HepG2 (cell line): ENCODE data around the gene PDSS2. TPM values are rescaled to one million over a fixed set of nuclear protein-coding genes. Genes with fewer than 3 reads are reported as not detected.
A peak's percentile ranks its signal among the peaks of the same experiment; 100 is the strongest.

ENCODE experiments used
- AFF4 ChIP-seq: sonication (generic); formaldehyde crosslinking; IDR thresholded peaks from 2 replicates; pipeline ENCODE4 v1.4.0; 2020; ENCODE audit warnings: missing genetic modification reagents
- ARHGAP35 ChIP-seq: sonication (generic); formaldehyde crosslinking; IDR thresholded peaks from 2 replicates; pipeline ENCODE4 v1.9.0; 2022; ENCODE audit warnings: mild to moderate bottlenecking, inconsistent platforms, moderate library complexity, missing genetic modification reagents, borderline replicate concordance
- ARID4A ChIP-seq: sonication (generic); formaldehyde crosslinking; IDR thresholded peaks from 2 replicates; pipeline ENCODE4 v1.5.0; 2020; ENCODE audit warnings: mild to moderate bottlenecking, missing genetic modification reagents, borderline replicate concordance
- CERS6 ChIP-seq: sonication (generic); formaldehyde crosslinking; IDR thresholded peaks from 2 replicates; pipeline ENCODE4 v1.5.0; 2020; ENCODE audit warnings: missing genetic modification reagents
- E2F2 ChIP-seq: sonication (generic); formaldehyde crosslinking; IDR thresholded peaks from 2 replicates; pipeline ENCODE4 v1.4.0; 2020; ENCODE audit warnings: missing genetic modification reagents, borderline replicate concordance
- ELF3 ChIP-seq: IDR thresholded peaks from 2 replicates; pipeline ENCODE4 v1.6.1; 2016; ENCODE audit warnings: missing genetic modification reagents, missing compliant biosample characterization
- MLLT10 ChIP-seq: sonication (generic); formaldehyde crosslinking; IDR thresholded peaks from 2 replicates; pipeline ENCODE4 v1.4.0; 2020; ENCODE audit warnings: missing genetic modification reagents
- MTF1 ChIP-seq: sonication (generic); formaldehyde crosslinking; IDR thresholded peaks from 2 replicates; pipeline ENCODE4 v1.5.0; 2020; ENCODE audit warnings: missing genetic modification reagents
- SOX6 ChIP-seq, 2 experiments: fragments of 450-650 bp in 1 of 2; sonication (generic) in 1 of 2; formaldehyde crosslinking in 1 of 2; IDR thresholded peaks; 2 replicates each; pipeline versions ENCODE4 v1.4.0 to v1.6.1; 2017 to 2020; ENCODE audit warnings: antibody characterized with exemption in 1 of 2, mild to moderate bottlenecking in 1 of 2, missing genetic modification reagents in 1 of 2
- ZBTB7B ChIP-seq: sonication (generic); formaldehyde crosslinking; IDR thresholded peaks from 2 replicates; pipeline ENCODE4 v1.4.0; 2020; ENCODE audit warnings: missing genetic modification reagents
- ZHX1 ChIP-seq: sonication (generic); formaldehyde crosslinking; IDR thresholded peaks from 2 replicates; pipeline ENCODE4 v1.8.1; 2022; ENCODE audit warnings: low read depth, mild to moderate bottlenecking, missing genetic modification reagents
- ZNF670 ChIP-seq: sonication (generic); formaldehyde crosslinking; IDR thresholded peaks from 2 replicates; pipeline ENCODE4 v1.8.0; 2022; ENCODE audit warnings: mild to moderate bottlenecking, missing genetic modification reagents, borderline replicate concordance
- ZNF891 ChIP-seq: sonication (generic); formaldehyde crosslinking; IDR thresholded peaks from 2 replicates; pipeline ENCODE4 v1.5.0; 2020; ENCODE audit warnings: mild to moderate bottlenecking, missing genetic modification reagents
- ZSCAN31 ChIP-seq: sonication (generic); formaldehyde crosslinking; IDR thresholded peaks from 2 replicates; pipeline ENCODE4 v1.5.0; 2020; ENCODE audit warnings: low read depth, mild to moderate bottlenecking, missing genetic modification reagents
- polyA plus RNA-seq, 8 experiments: library from polyadenylated mRNA; depleted of rRNA in 3 of 8; stranded (reverse) in 7 of 8; unstranded in 1 of 8; fragments of >200 nt; fragmentation: Illumina TruSeq in 4 of 8; extraction: Trizol in 4 of 8; gene quantifications; 2 replicates each; pipeline versions ENCODE4 v1.2.1 to v1.2.3, GENCODE V29; 2011 to 2016; ENCODE audit warnings: low read depth in 4 of 8, missing spikeins in 1 of 8, mixed read lengths in 1 of 8; ENCODE audit not compliant: insufficient read depth in 1 of 8
- total RNA-seq, 5 experiments: library from RNA; depleted of rRNA; stranded (reverse); fragments of >200 nt; fragmentation: Illumina TruSeq; extraction: Trizol; gene quantifications; 2 replicates each; pipeline ENCODE4 v1.2.3, GENCODE V29; 2016; ENCODE audit warnings: low read depth in 1 of 5

The PDSS2 gene
- total and polyA plus RNA-seq, 2 of the 13 experiments (the other 11 are each of a cell fraction or from before 2014, with no cell fraction given), result 16.2 to 17.0 TPM

GRCh38 chr6:107114213-107114925 lies 345.0 kb downstream of the PDSS2 start (continued):
- TF ChIP-seq ARID4A (CRISPR knock-in tag), result peak; percentile 70; the same call in 1 of the 2 replicates
- TF ChIP-seq ZNF891 (CRISPR knock-in tag), result peak; percentile 42; the same call in 1 of the 2 replicates
- TF ChIP-seq MLLT10 (CRISPR knock-in tag), result no peak
- TF ChIP-seq E2F2 (CRISPR knock-in tag), result 0 out of 2 replicates have a peak, but pooled peaks have one; percentile 65
- TF ChIP-seq ZBTB7B (CRISPR knock-in tag), result peak; percentile 45; the same call in 1 of the 2 replicates
- TF ChIP-seq ZHX1 (CRISPR knock-in tag), result peak; percentile 29; the same call in 1 of the 2 replicates
- TF ChIP-seq SOX6 (IDR thresholded peaks at IDR 0.05), result no peak
- TF ChIP-seq SOX6 (CRISPR knock-in tag; IDR thresholded peaks at IDR 0.05), result 0 out of 2 replicates have a peak, but pooled peaks have one; percentile 8
- 0 out of 2 replicates have a peak, but pooled peaks have one; percentile 32 for TF ChIP-seq ARHGAP35
- no peak for TF ChIP-seq ZNF670 (CRISPR knock-in tag)
- peak; percentile 41; the same call in 1 of the 2 replicates for TF ChIP-seq ELF3 (CRISPR knock-in tag)
- TF ChIP-seq AFF4 (CRISPR knock-in tag), result no peak
- no peak for TF ChIP-seq MTF1 (CRISPR knock-in tag)
- TF ChIP-seq ZSCAN31, result peak; percentile 71; the same call in 1 of the 2 replicates
- TF ChIP-seq CERS6 (CRISPR knock-in tag), result 0 out of 2 replicates have a peak, but pooled peaks have one; percentile 20
